Measurements from ENCODE around the gene ANKS1A.
"Not testable (repeated sequence)": the region's sequence is repeated elsewhere in the genome, so short reads cannot be mapped to it uniquely, and the experiment has no call there.

ANKS1A gene

DNA sequence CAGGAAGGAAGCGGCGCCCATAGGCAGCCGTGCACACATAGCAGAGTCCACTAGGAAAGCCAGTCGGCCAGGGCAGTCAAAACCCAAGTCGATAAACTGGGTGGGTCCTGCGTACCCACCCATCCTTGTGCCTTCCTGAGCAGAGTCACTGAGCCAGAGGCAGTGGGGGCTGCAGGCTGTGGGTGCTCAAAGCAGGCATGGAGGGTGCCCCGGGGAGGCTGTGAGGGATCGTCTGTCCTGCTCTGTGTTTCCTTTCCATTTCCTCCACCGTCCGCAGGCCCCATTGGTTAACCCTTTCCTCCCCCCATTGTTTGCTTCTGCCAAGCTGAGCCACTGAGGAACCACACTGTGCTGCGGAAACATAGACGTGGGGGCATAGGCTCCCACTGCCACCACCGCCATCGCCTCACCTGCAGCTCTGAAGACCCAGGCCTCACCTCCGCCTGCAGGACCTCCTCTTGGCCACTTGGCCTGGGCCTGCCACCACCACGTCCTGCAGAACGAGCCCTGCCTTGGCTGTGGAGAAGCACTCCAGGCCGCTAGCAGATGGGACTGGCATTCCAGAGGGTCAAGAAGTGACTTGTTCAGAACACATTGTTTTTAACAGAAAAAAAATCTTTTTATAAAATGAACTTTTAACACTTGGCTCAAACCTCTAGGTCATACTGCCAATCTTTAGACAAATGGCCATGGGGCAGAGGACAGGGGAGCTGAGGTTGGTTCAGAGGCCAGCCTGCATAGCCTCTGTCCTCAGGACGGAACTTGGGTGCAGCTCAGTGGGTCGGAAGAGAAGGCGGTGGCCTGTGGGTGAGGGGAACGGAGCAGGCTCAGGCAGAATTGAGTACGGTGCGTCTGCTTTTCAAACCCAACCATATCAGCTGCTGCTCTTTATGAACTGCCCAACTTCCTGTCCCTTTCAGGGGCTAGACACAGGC, 199.5 kb downstream of the ANKS1A start:
- no peak for DNase-seq

DNA sequence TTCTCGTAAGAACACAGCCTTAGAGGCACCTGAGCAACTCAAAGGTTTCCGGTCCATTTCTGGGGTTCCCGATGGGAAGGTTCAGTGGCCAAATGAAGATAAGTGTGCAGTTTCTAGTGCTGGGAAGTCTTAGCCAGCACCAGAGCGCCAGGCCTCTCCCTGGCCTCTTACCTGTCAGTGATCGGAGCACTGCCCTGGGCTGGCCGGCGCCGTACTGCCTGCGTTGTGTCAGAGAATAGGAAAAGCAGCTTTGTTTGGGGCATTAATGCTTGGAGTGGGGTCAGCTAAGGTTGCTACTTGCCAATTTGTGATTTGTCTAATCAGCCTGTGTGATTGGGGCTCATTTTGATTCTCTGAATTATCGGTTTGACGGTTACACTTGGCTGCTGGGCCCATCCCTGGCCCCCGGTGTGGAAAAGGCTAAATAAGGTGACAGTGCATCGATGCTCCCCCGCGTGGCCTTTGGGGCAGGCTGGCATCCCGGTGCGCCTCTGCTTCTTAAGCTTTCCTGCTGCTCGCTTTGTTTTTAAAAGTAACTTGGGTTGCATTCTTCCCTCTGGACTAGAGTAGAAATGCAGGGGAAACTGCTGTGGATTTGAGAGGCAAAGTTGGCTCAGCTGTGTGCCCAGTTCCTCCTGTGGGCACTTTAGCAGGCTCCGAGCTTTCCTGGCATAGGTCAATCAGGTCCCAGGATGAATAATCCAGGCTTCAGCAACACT, 200.3 kb downstream of the ANKS1A start:
- no peak for DNase-seq

DNA sequence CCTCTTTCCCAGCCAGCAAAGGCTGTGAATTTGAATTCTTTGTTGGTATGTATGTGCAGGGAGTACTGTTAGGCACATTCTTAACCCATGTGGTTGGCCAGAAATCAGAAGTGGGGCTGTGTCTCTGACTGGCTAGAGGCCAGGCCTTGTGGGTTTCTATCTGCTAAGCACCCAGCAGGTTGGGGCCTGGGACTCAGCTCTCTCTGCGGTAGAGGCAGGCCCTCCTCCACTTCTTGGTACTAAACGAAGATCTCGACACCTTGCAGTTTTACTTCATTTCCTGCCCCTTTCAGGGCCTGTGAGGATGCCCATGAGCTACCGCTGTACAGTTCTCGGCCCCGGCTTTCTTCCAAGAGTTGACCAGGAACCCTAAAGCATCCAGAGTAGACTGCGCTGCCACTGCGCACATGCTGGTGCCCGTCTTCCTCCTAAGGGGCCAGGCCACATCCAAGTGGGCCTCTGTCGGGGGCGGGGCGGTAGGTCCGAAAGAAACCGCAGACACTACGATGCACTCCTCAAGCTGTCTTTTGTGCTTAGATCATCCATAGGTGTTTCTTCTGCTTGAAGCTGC, 201.0 kb downstream of the ANKS1A start:
- DNase-seq: no peak

DNA sequence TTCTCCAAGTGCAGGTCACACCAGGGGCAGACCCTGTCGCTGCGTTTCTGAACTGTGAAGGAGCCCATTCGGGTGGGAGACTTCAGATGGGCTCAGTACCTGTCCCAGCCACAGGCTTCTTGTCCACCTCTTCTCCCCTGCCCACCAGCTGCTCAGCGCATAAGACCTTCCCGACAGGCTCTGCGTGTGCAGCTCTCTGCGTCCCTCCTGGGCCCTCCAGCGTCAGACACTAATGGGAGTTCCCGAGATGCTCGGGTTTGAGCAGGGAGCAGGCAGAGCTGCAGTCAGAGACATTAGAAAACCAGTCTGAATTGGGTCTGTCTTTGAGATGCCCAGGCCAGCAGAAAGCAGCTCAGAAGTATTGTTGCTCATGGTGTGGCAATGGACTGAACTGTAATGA, 201.7 kb downstream of the ANKS1A start:
- no peak for DNase-seq

DNA sequence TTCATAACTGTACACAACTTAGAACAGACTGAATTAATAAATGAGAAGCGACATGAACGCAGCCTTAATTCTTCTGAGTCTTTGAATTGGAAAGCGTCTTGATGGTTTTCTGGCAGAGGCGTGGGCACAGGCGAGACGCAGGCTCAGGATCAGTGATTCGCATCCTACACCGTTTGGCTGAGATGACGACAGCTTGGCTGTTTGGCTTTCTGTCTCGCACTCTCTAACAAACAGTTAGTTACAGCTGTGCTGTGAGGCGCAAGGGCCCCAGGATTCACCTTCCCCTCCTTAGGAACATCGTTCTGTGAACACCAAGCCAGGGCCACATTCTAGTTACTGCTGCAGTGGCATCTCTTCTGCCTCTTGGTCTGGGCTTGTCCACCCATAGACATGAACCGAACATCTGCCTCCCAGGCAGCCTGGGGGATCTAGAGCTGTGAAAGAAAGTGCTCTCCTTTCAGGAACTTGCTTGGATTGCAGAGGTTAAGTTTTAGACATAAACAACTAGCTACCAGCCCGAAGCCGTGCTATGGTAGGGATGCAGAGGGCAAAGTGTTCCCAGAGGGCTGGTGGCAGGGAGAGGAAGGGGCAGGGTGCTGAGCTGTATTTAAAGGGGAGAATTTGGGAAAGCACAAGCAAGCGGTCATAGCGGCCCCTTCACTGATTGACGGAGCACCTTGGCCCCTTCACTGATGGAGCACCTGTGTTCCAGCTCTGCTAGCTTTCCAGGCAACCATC, 202.5 kb downstream of the ANKS1A start:
- no peak for DNase-seq

- DNase-seq: no peak
Observed at GRCh38 chr6:35092362-35093117, 203.5 kb downstream of the ANKS1A start.

DNA sequence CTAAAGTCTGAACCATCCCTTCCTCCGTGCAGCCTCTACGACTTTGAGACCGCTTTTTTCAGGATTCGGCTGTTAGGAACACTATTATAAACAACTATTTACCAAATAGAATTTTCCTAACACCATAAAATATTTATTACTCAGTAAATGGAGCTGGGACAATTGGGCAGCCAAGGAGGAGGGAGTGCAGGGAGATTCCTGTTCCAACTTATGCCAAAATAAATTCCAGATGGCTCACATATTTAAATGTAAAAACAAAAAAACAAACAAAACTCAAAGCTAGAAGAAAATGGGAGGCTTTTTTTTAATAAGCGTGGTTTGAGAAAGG, 204.0 kb downstream of the ANKS1A start:
- DNase-seq: no peak

GRCh38 chr6:35093783-35094182, 204.7 kb downstream of the ANKS1A start:
- no peak for DNase-seq

DNA sequence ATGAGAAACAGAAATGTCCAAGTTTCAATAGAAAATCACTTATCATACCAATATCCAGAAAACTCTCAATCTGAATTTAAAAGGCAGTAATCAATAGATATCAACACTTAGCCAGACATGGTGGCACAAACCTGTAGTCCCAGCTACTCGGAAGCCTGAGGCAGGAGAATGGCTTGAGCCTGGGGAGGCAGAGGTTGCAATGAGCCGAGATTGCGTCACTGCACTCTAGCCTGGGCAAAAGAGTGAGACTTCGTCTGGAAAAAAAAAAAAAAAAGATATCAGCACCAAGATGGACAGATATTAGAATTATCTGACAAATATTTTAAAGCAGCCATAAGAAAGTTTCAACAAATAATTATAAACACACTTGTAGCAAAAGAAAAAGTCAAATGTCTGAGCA, 205.1 kb downstream of the ANKS1A start:
- DNase-seq: no peak

DNA sequence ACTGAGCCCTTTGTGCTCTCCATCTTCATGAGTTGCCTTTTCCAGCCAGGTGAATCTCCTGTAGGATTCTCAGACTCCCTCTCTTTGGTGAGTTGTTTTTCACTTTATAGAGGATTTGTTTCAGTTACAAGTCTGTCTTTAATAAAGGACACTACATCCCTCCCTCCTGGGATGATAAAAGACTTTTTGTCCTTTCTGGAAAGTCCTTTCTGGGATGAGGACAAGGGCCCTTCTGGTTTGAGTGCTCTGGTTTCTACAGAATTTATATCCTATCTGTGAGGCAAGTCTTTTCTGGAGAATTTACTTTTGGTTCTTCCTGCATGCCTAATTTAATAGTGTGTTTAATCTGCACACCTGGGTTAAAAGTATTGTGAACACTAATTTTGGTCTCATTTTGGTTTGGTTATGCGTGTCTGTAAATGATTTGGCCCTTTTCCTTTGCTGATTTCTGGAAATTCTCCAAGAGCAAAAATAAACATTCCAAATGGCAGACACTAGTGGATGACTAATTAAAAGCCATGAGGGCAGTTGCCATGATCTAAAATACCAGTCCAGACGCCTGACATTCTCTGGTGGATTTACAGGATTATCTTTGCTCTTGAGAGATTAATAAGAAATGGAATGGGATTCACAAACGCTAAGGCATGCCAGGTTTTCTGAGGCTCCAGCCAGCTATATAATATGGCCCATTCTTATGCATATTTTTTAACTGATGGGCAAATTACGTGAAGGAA, 207.2 kb downstream of the ANKS1A start:
- no peak for DNase-seq

GRCh38 chr6:35099116-35099515, 210.1 kb downstream of the ANKS1A start:
- no peak for DNase-seq

DNA sequence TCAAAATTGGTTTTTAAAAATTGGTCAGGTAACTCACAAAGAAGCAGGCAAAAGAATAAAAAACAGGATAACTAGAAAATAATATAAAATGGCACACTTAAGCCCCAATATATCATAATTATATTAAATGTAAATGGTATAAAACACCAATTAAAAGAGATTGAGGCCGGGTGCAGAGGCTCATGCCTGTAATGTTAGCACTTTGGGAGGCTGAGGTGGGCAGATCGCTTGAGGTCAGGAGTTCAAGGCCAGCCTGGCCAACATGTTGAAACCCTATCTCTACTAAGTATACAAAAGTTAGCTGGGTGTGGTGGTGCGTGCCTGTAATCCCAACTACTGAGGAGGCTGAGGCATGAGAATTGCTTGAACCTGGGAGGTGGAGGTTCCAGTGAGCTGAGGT, 216.0 kb downstream of the ANKS1A start:
- no peak for DNase-seq

DNA sequence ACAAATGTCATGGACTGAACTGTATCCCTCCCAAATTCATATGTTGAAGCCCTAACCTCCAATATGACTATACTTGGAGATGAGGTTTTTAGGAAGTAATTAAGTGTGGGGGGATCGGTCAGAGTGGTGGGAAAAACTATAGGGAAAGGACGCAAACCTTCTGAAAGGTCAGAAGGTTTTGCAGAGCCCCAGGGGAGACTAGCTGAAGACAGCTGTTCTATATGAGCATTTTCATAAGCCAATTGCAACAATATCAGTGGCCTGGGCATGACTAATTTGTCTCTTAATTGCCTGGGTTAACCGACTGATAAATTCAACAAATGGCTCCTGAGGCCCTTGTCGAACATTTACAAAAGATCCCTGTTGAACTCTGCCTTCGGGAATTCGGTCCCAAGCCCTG, 217.0 kb downstream of the ANKS1A start:
- DNase-seq: not testable (repeated sequence)

GRCh38 chr6:35107208-35107607, 218.2 kb downstream of the ANKS1A start:
- DNase-seq: not testable (repeated sequence)

DNA sequence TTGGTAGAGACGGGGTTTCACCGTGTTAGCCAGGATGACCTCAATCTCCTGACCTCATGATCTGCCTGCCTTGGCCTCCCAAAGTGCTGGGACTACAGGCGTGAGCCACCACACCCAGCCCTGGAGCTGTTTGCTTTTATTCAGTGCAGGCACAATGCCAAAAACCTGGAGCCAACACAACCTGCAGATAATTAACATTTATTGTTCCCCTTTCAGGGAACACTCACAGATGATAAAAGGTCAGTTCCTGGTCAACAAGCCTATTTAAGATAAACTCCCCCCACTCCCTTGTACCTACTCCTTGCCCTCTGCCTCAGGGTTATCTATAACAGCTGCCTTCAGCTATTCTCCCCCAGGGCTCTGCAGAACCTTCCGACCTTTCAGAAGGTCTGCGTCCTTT, 218.7 kb downstream of the ANKS1A start:
- not testable (repeated sequence) for DNase-seq

GRCh38 chr6:35108309-35108885, 219.3 kb downstream of the ANKS1A start:
- DNase-seq: no peak

- no peak for DNase-seq
Observed at GRCh38 chr6:35120746-35121145, 231.7 kb downstream of the ANKS1A start.

DNA sequence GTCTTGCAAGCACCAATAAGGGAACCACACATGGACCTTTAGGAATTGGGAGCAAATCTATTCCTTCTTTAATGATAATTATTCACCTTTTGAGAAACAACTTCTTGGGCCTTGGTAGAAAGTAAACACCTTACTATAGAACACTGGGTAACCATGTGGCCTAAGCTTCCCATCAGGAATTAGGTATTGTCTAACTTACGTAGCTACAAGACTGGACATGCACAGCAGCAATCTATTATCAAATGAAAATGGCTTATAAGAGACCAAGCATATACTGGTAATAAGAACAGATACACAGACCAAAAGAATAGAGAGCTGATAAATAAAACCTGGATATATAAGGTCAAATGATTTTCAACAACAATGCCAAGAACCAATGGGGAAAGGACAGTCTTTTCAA, 235.3 kb downstream of the ANKS1A start:
- no peak for DNase-seq

DNA sequence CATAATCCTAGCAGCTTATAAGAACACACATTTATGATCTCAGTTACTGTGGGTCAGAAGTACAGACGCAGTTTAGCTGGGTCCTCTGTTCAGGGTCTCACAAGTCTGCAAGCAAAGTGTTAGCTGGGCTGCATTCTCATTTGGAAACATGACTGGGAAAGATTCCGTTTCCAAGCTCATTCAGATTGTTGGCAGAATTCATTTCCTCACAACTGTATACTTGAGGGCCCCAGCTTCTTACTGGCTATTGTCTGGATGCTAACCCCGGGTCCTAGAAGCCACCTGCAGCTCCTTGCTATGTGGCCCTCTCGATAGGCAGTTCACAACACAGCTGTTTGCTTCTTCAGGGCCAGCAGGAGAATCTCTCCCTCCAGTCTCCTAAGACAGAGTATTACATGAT, 239.0 kb downstream of the ANKS1A start:
- no peak for DNase-seq

- no peak for DNase-seq
Observed at GRCh38 chr6:35128496-35128895, 239.4 kb downstream of the ANKS1A start.

GRCh38 chr6:35136185-35136584, 247.1 kb downstream of the ANKS1A start:
- DNase-seq: no peak
